Measurements from ENCODE around the gene BET1L. TPM values are rescaled to one million over a fixed set of nuclear protein-coding genes. Genes with fewer than 3 reads are reported as not detected.

Gene BET1L
- polyA plus RNA-seq, 1 of the 3 experiments (the other 2 are of a cell fraction): 56.9 TPM

GRCh38 chr11:230431-230830 lies 23.2 kb upstream of the BET1L start (continued):
- TF ChIP-seq RCOR1 (IDR thresholded peaks at IDR 0.05; ENCODE audit: low read length) (no peak), TCF12 (IDR thresholded peaks at IDR 0.05) (no peak), EZH2phosphoT487 (IDR thresholded peaks at IDR 0.05; ENCODE audit: borderline replicate concordance, low read depth) (no peak), NRF1 (IDR thresholded peaks at IDR 0.05; ENCODE audit: low read depth, low read length) (no peak), CTCF (IDR thresholded peaks at IDR 0.05) (no peak)

- ChIA-PET POLR2A (no interaction called here), CTCF (interaction anchor here (6.1 kb wide), 1 partner anchor 23 kb away, joined by 20 read pairs; no protein-coding TSS in a partner anchor)
- H3K27ac ChIP-seq (ENCODE audit: low read depth in 2 of 2, low read length in 1 of 2): no peak overlapping the region
These were observed 20.7 kb upstream of the BET1L start for GRCh38 chr11:227824-228379.

More at GRCh38 chr11:227824-228379, 20.7 kb upstream of the BET1L start:
- 91% methylated on average over 6 of the region's 6 CpGs for WGBS (ENCODE audit: low lambda C conversion rate)
- H3K9me2 ChIP-seq: no peaks in the 10 kb centered on the region
- H4K20me1 ChIP-seq (ENCODE audit: insufficient read depth): no peaks in the 10 kb centered on the region; the same call in 1 of the 2 replicates
- H3F3A ChIP-seq (replicated peaks; ENCODE audit: insufficient read depth): no peaks in the 10 kb centered on the region
- H3K27me3 ChIP-seq (ENCODE audit: insufficient read depth): no peaks in the 10 kb centered on the region
- peaks cover 22% of the 10 kb centered on the region for H3K79me2 ChIP-seq (ENCODE audit: insufficient read depth)
- no peak overlapping the region for H3K4me3 ChIP-seq (ENCODE audit: low read depth in 2 of 2, low read length in 1 of 2)
- DNase-seq: no peak
- no peak overlapping the region for H2AFZ ChIP-seq (ENCODE audit: low read depth)
- no peak for TF ChIP-seq CTCF (IDR thresholded peaks at IDR 0.05)
- no peak for TF ChIP-seq NFIC (IDR thresholded peaks at IDR 0.05; ENCODE audit: borderline replicate concordance)
- TF ChIP-seq MXI1 (IDR thresholded peaks at IDR 0.05; ENCODE audit: low read depth, low read length): no peak
- no peak for TF ChIP-seq FOXJ3 (CRISPR knock-in tag; IDR thresholded peaks at IDR 0.05)
- no peak for TF ChIP-seq RCOR1 (IDR thresholded peaks at IDR 0.05; ENCODE audit: low read length)
- no peak for TF ChIP-seq RAD21 (IDR thresholded peaks at IDR 0.05; ENCODE audit: low read length)
- no peak for TF ChIP-seq TCF12 (IDR thresholded peaks at IDR 0.05)
- no peak for TF ChIP-seq USF1 (IDR thresholded peaks at IDR 0.05; ENCODE audit: borderline replicate concordance, low read depth)
- no peak for TF ChIP-seq ZBTB33 (IDR thresholded peaks at IDR 0.05; ENCODE audit: borderline replicate concordance, low read depth)
- no peak for TF ChIP-seq MEF2A (IDR thresholded peaks at IDR 0.05; ENCODE audit: borderline replicate concordance, low read depth)
- no peak for TF ChIP-seq TAF1 (IDR thresholded peaks at IDR 0.05; ENCODE audit: borderline replicate concordance, low read depth, low read length)
- no peak for TF ChIP-seq NRF1 (IDR thresholded peaks at IDR 0.05; ENCODE audit: low read depth, low read length)
- H3K4me2 ChIP-seq: no peak overlapping the region
- H3K36me3 ChIP-seq (replicated peaks in 1 of 2; ENCODE audit: control insufficient read depth in 1 of 2, insufficient read depth in 2 of 2, low read length in 1 of 2): no peaks in the 10 kb centered on the region
- no peaks in the 10 kb centered on the region for H3K4me1 ChIP-seq (ENCODE audit: control insufficient read depth in 1 of 2, insufficient read depth in 2 of 2, low read depth in 1 of 2, low read length in 1 of 2)
- H3K9ac ChIP-seq: no peak overlapping the region
- no peaks in the 10 kb centered on the region for H3K9me3 ChIP-seq
